ENCODE data around the gene NUBPL.

The NUBPL gene

GRCh38 chr14:31677630-31678029, 116.4 kb downstream of the NUBPL start:
- Histone ChIP-seq H3K4me3 (ENCODE audit: low read length) (no peak overlapping the region), H3K9me3 (ENCODE audit: insufficient read depth, low read depth, low read length) (no peaks in the 10 kb centered on the region), H3K9ac (ENCODE audit: low read depth, low read length) (no peak overlapping the region), H3K27ac (ENCODE audit: low read depth, low read length) (no peak overlapping the region), H3K36me3 (ENCODE audit: insufficient read depth, low read length) (no peaks in the 10 kb centered on the region; the same call in 1 of the 2 replicates), H3K4me1 (ENCODE audit: insufficient read depth, low read length) (no peaks in the 10 kb centered on the region), H3K27me3 (ENCODE audit: insufficient read depth, low read length) (no peaks in the 10 kb centered on the region)
- WGBS, result 95% methylated on average over 3 of the region's 3 CpGs

- Histone ChIP-seq H3K9ac (ENCODE audit: low read depth, low read length) (no peak overlapping the region), H3K36me3 (ENCODE audit: insufficient read depth, low read length) (no peaks in the 10 kb centered on the region; the same call in 1 of the 2 replicates), H3K9me3 (ENCODE audit: insufficient read depth, low read depth, low read length) (no peaks in the 10 kb centered on the region), H3K27me3 (ENCODE audit: insufficient read depth, low read length) (no peaks in the 10 kb centered on the region), H3K27ac (ENCODE audit: low read depth, low read length) (no peak overlapping the region), H3K4me1 (ENCODE audit: insufficient read depth, low read length) (no peaks in the 10 kb centered on the region), H3K4me3 (ENCODE audit: low read length) (no peak overlapping the region)
- 91% methylated on average over 9 of the region's 9 CpGs for WGBS
These were observed 117.4 kb downstream of the NUBPL start for GRCh38 chr14:31678421-31679249.

GRCh38 chr14:31682768-31683167, 121.6 kb downstream of the NUBPL start:
- Histone ChIP-seq H3K36me3 (ENCODE audit: insufficient read depth, low read length) (no peaks in the 10 kb centered on the region), H3K4me3 (ENCODE audit: low read length) (no peak overlapping the region), H3K4me1 (ENCODE audit: insufficient read depth, low read length) (no peaks in the 10 kb centered on the region), H3K27ac (ENCODE audit: low read depth, low read length) (no peak overlapping the region), H3K27me3 (ENCODE audit: insufficient read depth, low read length) (no peaks in the 10 kb centered on the region), H3K9me3 (ENCODE audit: insufficient read depth, low read depth, low read length) (no peaks in the 10 kb centered on the region), H3K9ac (ENCODE audit: low read depth, low read length) (no peak overlapping the region)
- 86% methylated on average over 1 of the region's 2 CpGs for WGBS

GRCh38 chr14:31687726-31688125, 126.5 kb downstream of the NUBPL start:
- 89% methylated on average over 1 of the region's 1 CpG for WGBS

GRCh38 chr14:31690056-31690455, 128.9 kb downstream of the NUBPL start:
- Histone ChIP-seq H3K4me1 (ENCODE audit: insufficient read depth, low read length) (no peaks in the 10 kb centered on the region), H3K36me3 (ENCODE audit: insufficient read depth, low read length) (no peaks in the 10 kb centered on the region), H3K27ac (ENCODE audit: low read depth, low read length) (no peak overlapping the region), H3K4me3 (ENCODE audit: low read length) (no peak overlapping the region), H3K9ac (ENCODE audit: low read depth, low read length) (no peak overlapping the region), H3K9me3 (ENCODE audit: insufficient read depth, low read depth, low read length) (no peaks in the 10 kb centered on the region), H3K27me3 (ENCODE audit: insufficient read depth, low read length) (no peaks in the 10 kb centered on the region)
- WGBS, result 80% methylated on average over 3 of the region's 3 CpGs

More at GRCh38 chr14:31687726-31688125, 126.5 kb downstream of the NUBPL start:
- Histone ChIP-seq H3K4me3 (ENCODE audit: low read length) (no peak overlapping the region), H3K27me3 (ENCODE audit: insufficient read depth, low read length) (no peaks in the 10 kb centered on the region), H3K36me3 (ENCODE audit: insufficient read depth, low read length) (no peaks in the 10 kb centered on the region), H3K9ac (ENCODE audit: low read depth, low read length) (no peak overlapping the region), H3K9me3 (ENCODE audit: insufficient read depth, low read depth, low read length) (no peaks in the 10 kb centered on the region), H3K4me1 (ENCODE audit: insufficient read depth, low read length) (no peaks in the 10 kb centered on the region), H3K27ac (ENCODE audit: low read depth, low read length) (no peak overlapping the region)

GRCh38 chr14:31692376-31692781, 131.2 kb downstream of the NUBPL start:
- whole genome bisulfite sequencing, result 100% methylated on average over 1 of the region's 1 CpG
- no peak overlapping the region for H3K4me3 ChIP-seq (ENCODE audit: low read length)
- no peaks in the 10 kb centered on the region for H3K4me1 ChIP-seq (ENCODE audit: insufficient read depth, low read length)
- H3K9me3 ChIP-seq (ENCODE audit: insufficient read depth, low read depth, low read length), result no peaks in the 10 kb centered on the region
- no peaks in the 10 kb centered on the region for H3K27me3 ChIP-seq (ENCODE audit: insufficient read depth, low read length)
- no peak overlapping the region for H3K9ac ChIP-seq (ENCODE audit: low read depth, low read length)
- no peaks in the 10 kb centered on the region for H3K36me3 ChIP-seq (ENCODE audit: insufficient read depth, low read length)
- no peak overlapping the region for H3K27ac ChIP-seq (ENCODE audit: low read depth, low read length)

- Histone ChIP-seq H3K36me3 (ENCODE audit: insufficient read depth, low read length) (no peaks in the 10 kb centered on the region), H3K9me3 (ENCODE audit: insufficient read depth, low read depth, low read length) (peaks cover 13% of the 10 kb centered on the region), H3K27me3 (ENCODE audit: insufficient read depth, low read length) (no peaks in the 10 kb centered on the region), H3K27ac (ENCODE audit: low read depth, low read length) (no peak overlapping the region), H3K9ac (ENCODE audit: low read depth, low read length) (no peak overlapping the region), H3K4me1 (ENCODE audit: insufficient read depth, low read length) (no peaks in the 10 kb centered on the region), H3K4me3 (ENCODE audit: low read length) (no peak overlapping the region)
- 76% methylated on average over 4 of the region's 4 CpGs for WGBS
These were observed 135.2 kb downstream of the NUBPL start for GRCh38 chr14:31696378-31696777.

- H3K36me3 ChIP-seq (ENCODE audit: insufficient read depth, low read length), result no peaks in the 10 kb centered on the region
- no peaks in the 10 kb centered on the region for H3K4me1 ChIP-seq (ENCODE audit: insufficient read depth, low read length)
- H3K4me3 ChIP-seq (ENCODE audit: low read length), result no peak overlapping the region
- H3K9me3 ChIP-seq (ENCODE audit: insufficient read depth, low read depth, low read length), result peaks cover 21% of the 10 kb centered on the region
- H3K27ac ChIP-seq (ENCODE audit: low read depth, low read length), result no peak overlapping the region
- H3K9ac ChIP-seq (ENCODE audit: low read depth, low read length), result no peak overlapping the region
- no peaks in the 10 kb centered on the region for H3K27me3 ChIP-seq (ENCODE audit: insufficient read depth, low read length)
These were observed 138.6 kb downstream of the NUBPL start for GRCh38 chr14:31699809-31700208.

- no peak overlapping the region for H3K27ac ChIP-seq (ENCODE audit: low read depth, low read length)
- H3K9ac ChIP-seq (ENCODE audit: low read depth, low read length), result no peak overlapping the region
- H3K36me3 ChIP-seq (ENCODE audit: insufficient read depth, low read length), result no peaks in the 10 kb centered on the region
- peaks cover 21% of the 10 kb centered on the region for H3K9me3 ChIP-seq (ENCODE audit: insufficient read depth, low read depth, low read length)
- no peaks in the 10 kb centered on the region for H3K4me1 ChIP-seq (ENCODE audit: insufficient read depth, low read length)
- H3K27me3 ChIP-seq (ENCODE audit: insufficient read depth, low read length), result no peaks in the 10 kb centered on the region
- WGBS, result 95% methylated on average over 35 of the region's 35 CpGs
- no peak overlapping the region for H3K4me3 ChIP-seq (ENCODE audit: low read length)
These were observed 139.3 kb downstream of the NUBPL start for GRCh38 chr14:31700282-31701074.

- no peaks in the 10 kb centered on the region for H3K27me3 ChIP-seq (ENCODE audit: insufficient read depth, low read length)
- no peaks in the 10 kb centered on the region for H3K4me1 ChIP-seq (ENCODE audit: insufficient read depth, low read length)
- H3K27ac ChIP-seq (ENCODE audit: low read depth, low read length), result no peak overlapping the region
- H3K4me3 ChIP-seq (ENCODE audit: low read length), result no peak overlapping the region
- H3K9me3 ChIP-seq (ENCODE audit: insufficient read depth, low read depth, low read length), result peaks cover 26% of the 10 kb centered on the region
- H3K9ac ChIP-seq (ENCODE audit: low read depth, low read length), result no peak overlapping the region
- no peaks in the 10 kb centered on the region for H3K36me3 ChIP-seq (ENCODE audit: insufficient read depth, low read length)
- WGBS, result 100% methylated on average over 2 of the region's 2 CpGs
These were observed 140.9 kb downstream of the NUBPL start for GRCh38 chr14:31702130-31702529.

- peaks cover 26% of the 10 kb centered on the region for H3K9me3 ChIP-seq (ENCODE audit: insufficient read depth, low read depth, low read length)
- no peaks in the 10 kb centered on the region for H3K27me3 ChIP-seq (ENCODE audit: insufficient read depth, low read length)
- H3K4me3 ChIP-seq (ENCODE audit: low read length), result no peak overlapping the region
- H3K4me1 ChIP-seq (ENCODE audit: insufficient read depth, low read length), result no peaks in the 10 kb centered on the region
- H3K36me3 ChIP-seq (ENCODE audit: insufficient read depth, low read length), result no peaks in the 10 kb centered on the region
- 91% methylated on average over 2 of the region's 2 CpGs for WGBS
- no peak overlapping the region for H3K27ac ChIP-seq (ENCODE audit: low read depth, low read length)
- no peak overlapping the region for H3K9ac ChIP-seq (ENCODE audit: low read depth, low read length)
These were observed 141.9 kb downstream of the NUBPL start for GRCh38 chr14:31703056-31703455.

Measured in HUES64 (cell line).